Lung (tissue), 12 donors: ENCODE data around the gene OMA1. TPM values are rescaled to one million over a fixed set of nuclear protein-coding genes. Genes with fewer than 3 reads are reported as not detected.
A peak's percentile ranks its signal among the peaks of the same experiment; 100 is the strongest.

ENCODE experiments used
- ATAC-seq: fragments of 200-7000 bp; cut with Tn5 transposase; one replicate; pipeline ENCODE4 v1.9.1; 2020; ENCODE audit warnings: moderate number of reproducible peaks; ENCODE audit not compliant: insufficient read depth, low FRiP score
- DNase-seq, 3 donors: peaks; one replicate each; pipeline ENCODE4 v3.0.0-alpha.2; 2013 to 2017
- H3K27ac ChIP-seq, 2 donors: one replicate each; pipeline ENCODE4 v1.5.1; 2013; ENCODE audit warnings: mild to moderate bottlenecking in 2 of 2, moderate library complexity in 2 of 2, control low read depth in 1 of 2, inconsistent platforms in 1 of 2, low read depth in 1 of 2, low read length in 1 of 2
- H3K27me3 ChIP-seq, 3 donors: one replicate each; pipeline ENCODE4 v1.5.1; 2013; ENCODE audit warnings: low read length in 2 of 3; ENCODE audit not compliant: control insufficient read depth in 3 of 3, insufficient read depth in 3 of 3
- H3K36me3 ChIP-seq, 4 donors: one replicate each; pipeline ENCODE4 v1.5.1; 2013; ENCODE audit warnings: low read length in 4 of 4, mild to moderate bottlenecking in 1 of 4, moderate library complexity in 1 of 4; ENCODE audit not compliant: control insufficient read depth in 4 of 4, insufficient read depth in 4 of 4
- H3K4me1 ChIP-seq, 5 donors: one replicate each; pipeline ENCODE4 v1.5.1; 2013; ENCODE audit warnings: low read length in 5 of 5, mild to moderate bottlenecking in 2 of 5, moderate library complexity in 1 of 5; ENCODE audit not compliant: control insufficient read depth in 5 of 5, insufficient read depth in 5 of 5
- H3K4me3 ChIP-seq: one replicate; pipeline ENCODE4 v1.5.1; 2013; ENCODE audit warnings: mild to moderate bottlenecking, control low read depth, moderate library complexity
- H3K9ac ChIP-seq, 2 donors: one replicate each; pipeline ENCODE4 v1.5.1; 2013; ENCODE audit warnings: low read length in 2 of 2, control low read depth in 1 of 2; ENCODE audit not compliant: insufficient read depth in 1 of 2
- H3K9me3 ChIP-seq, 4 donors: one replicate each; pipeline ENCODE4 v1.5.1; 2013; ENCODE audit warnings: low read length in 3 of 4, mild to moderate bottlenecking in 1 of 4, moderate library complexity in 1 of 4; ENCODE audit not compliant: control insufficient read depth in 4 of 4, insufficient read depth in 3 of 4
- CTCF ChIP-seq: IDR thresholded peaks from 2 replicates; pipeline ENCODE4 v1.5.1; 2012; ENCODE audit warnings: mild to moderate bottlenecking; ENCODE audit errors: control extremely low read depth, extremely low read depth
- WGBS, 2 donors: extraction: QIAGEN DNeasy Blood & Tissue Kit; methylation state at CpG; one replicate each; pipeline ENCODE4 v1.1.7; 2013; 5-methylcytosine and 5-hydroxymethylcytosine counted together
- polyA plus RNA-seq, 2 donors: library from polyadenylated mRNA; stranded (reverse); fragments of 200-250 nt; gene quantifications; one replicate each; pipeline ENCODE4 v1.2.1, GENCODE V29; 2013
- total RNA-seq, 2 donors: library from RNA; depleted of rRNA in 1 of 2; stranded (reverse); fragments of >200 nt in 1 of 2; gene quantifications; one replicate each; pipeline ENCODE4 v1.2.1, GENCODE V29; 2014 to 2021
- donor health status: control.
- donor health status: control.
- donor health status: Bipolar disorder and iron deficiency.
- donor health status: healthy.
- donor health status: DM: yes; HTN: yes; CAD: no.

The OMA1 gene
- total and polyA plus RNA-seq, 4 donors: 13.2 to 52.1 (median 23.3) TPM

DNA sequence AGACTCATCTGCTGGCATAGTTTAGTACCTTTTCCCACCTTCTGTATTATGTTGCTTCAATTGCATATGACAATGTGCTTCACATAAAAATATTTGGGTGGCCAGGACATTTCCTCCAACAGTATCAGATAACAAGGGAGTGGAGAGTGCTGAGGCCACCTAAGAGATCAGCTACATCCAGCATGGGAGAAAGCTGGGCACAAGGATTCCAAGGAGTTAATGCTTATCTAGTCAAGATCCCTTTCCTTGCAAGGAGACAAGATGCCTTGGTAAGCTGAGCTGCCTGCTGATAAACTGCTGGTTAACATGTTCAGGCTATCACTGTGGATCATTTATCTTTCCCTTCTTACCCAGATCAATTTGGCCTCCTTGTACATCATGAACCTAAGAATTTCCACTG is 25.1 kb upstream of the OMA1 start:
- no peak overlapping the region for H3K4me3 ChIP-seq
- peaks cover 0 to 21% (median 13%) of the 10 kb centered on the region in 3 donors for H3K27me3 ChIP-seq
- H3K4me1 ChIP-seq: peaks cover 0 to 11% (median 6%) of the 10 kb centered on the region in 5 donors
- ATAC-seq: no peak
- no peaks in the 10 kb centered on the region for H3K36me3 ChIP-seq
- no peak overlapping the region for H3K9ac ChIP-seq
- peak overlapping the region in 1 of 2 donors; percentile 48 for H3K27ac ChIP-seq
- DNase-seq: no peak
- no peaks in the 10 kb centered on the region for H3K9me3 ChIP-seq
- TF ChIP-seq CTCF: no peak

DNA sequence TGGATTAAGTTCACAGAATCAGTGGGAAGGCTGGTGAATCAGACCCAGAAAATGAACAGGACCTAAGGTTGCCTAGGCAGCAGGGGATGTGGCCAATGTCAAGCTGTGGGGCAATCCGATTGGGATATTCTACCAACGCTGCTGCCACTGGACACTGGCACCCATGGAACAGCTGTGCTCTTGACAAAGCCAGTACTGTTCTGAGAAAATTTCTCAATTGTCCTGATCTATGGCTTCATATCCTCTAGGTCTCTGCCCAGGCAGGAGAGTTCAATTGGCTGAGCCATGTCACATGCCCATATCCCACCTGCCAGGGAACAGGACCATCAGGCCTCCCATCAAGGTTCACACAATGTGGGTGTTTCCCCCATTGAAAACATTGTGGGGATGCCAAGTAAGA is 24.3 kb upstream of the OMA1 start:
- Histone ChIP-seq H3K36me3 (no peaks in the 10 kb centered on the region), H3K9me3 (no peaks in the 10 kb centered on the region), H3K27ac (no peak overlapping the region), H3K9ac (no peak overlapping the region), H3K4me1 (peaks cover 0 to 10% (median 6%) of the 10 kb centered on the region in 5 donors), H3K4me3 (no peak overlapping the region), H3K27me3 (peaks cover 0 to 13% (median 5%) of the 10 kb centered on the region in 3 donors)
- DNase-seq (no peak), ATAC-seq (no peak)
- WGBS, 2 donors: 53 to 90% methylated on average over 2 of the region's 2 CpGs
- TF ChIP-seq CTCF: no peak

- no peak for TF ChIP-seq CTCF
- H3K27me3 ChIP-seq: peaks cover 0 to 7% (median 0%) of the 10 kb centered on the region in 3 donors
Measured at GRCh38 chr1:58570094-58570493, 23.6 kb upstream of the OMA1 start.

DNA sequence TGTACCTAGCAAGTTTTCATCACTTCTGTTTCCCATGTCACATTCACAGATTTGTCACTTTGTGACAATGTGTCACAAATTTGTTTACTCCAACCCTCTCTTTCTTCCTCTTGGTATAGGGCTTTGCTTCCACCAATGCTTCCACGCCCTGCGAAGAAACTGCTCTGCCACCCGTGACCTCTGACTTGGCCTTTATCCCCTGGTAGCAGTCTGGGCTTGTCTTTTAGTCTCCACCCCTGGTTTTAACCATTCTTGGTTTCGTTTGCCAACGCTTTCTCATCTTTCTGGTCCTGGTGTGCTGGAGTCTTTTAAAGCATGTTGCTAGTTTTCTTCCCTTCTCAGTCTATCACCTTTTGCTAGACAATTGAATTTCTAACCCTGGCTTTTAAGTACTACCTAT is 22.4 kb upstream of the OMA1 start:
- H3K27ac ChIP-seq: no peak overlapping the region
- TF ChIP-seq CTCF: no peak
- WGBS, 2 donors: 86 to 94% methylated on average over 5 of the region's 5 CpGs
- H3K4me3 ChIP-seq: no peak overlapping the region
- DNase-seq (no peak), ATAC-seq (no peak)
- H3K36me3 ChIP-seq: no peaks in the 10 kb centered on the region
- H3K9ac ChIP-seq: no peak overlapping the region
- H3K4me1 ChIP-seq: peaks cover 0 to 10% (median 6%) of the 10 kb centered on the region in 5 donors
- peaks cover 0 to 2% (median 0%) of the 10 kb centered on the region in 3 donors for H3K27me3 ChIP-seq
- H3K9me3 ChIP-seq: no peaks in the 10 kb centered on the region

More at GRCh38 chr1:58570094-58570493, 23.6 kb upstream of the OMA1 start:
- no peak overlapping the region for H3K27ac ChIP-seq
- H3K9ac ChIP-seq: no peak overlapping the region
- DNase-seq: no peak
- no peaks in the 10 kb centered on the region for H3K9me3 ChIP-seq
- no peak for ATAC-seq
- peaks cover 0 to 10% (median 6%) of the 10 kb centered on the region in 5 donors for H3K4me1 ChIP-seq
- no peak overlapping the region for H3K4me3 ChIP-seq
- H3K36me3 ChIP-seq: no peaks in the 10 kb centered on the region
